Measurements from ENCODE around the gene PSME2.
"Not testable (repeated sequence)": the region's sequence is repeated elsewhere in the genome, so short reads cannot be mapped to it uniquely, and the experiment has no call there.

PSME2 gene

DNA sequence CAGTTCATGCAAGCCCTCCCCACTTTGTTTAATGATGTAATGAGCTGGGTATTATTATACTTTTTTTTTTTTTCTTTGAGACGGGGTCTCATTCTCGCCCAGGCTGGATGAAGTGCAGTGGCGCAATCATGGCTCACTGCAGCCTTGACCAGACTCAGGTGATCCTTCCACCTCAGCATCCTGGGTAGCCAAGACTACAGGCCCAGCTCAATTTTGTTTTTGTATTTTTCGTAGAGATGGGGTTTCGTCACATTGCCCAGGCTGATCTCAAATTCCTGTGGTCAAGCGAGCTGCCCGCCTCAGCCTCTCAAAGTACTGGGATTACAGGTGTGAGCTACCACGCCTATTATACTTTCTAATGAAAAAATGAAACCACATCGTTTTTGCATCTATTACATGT is 36.4 kb downstream of the PSME2 start:
- DNase-seq = no peak

DNA sequence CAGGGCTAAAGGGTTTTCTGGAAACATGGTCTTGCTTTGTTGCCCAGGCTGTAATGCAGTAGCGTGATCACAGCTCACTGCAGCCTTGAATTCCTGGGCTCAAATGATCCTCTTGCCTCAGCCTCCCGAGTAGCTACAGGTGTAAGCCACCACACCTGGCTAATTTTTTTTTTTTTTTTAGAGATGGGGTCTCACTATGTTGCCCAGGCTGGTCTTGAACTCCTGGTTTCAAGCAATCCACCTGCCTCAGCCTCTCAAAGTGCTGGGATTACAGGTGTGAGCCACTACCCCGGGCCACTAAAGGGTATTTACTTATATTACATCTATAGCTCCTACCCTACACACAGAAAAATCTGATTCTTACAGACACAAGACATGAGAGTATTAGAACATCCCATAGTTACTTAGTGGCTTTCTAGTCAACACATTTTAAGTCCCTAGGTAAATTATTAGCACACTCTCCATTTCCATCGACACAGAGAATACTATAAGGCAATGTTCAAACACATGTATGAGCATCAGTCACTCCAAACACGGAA is 38.0 kb downstream of the PSME2 start:
- no peak for DNase-seq

DNA sequence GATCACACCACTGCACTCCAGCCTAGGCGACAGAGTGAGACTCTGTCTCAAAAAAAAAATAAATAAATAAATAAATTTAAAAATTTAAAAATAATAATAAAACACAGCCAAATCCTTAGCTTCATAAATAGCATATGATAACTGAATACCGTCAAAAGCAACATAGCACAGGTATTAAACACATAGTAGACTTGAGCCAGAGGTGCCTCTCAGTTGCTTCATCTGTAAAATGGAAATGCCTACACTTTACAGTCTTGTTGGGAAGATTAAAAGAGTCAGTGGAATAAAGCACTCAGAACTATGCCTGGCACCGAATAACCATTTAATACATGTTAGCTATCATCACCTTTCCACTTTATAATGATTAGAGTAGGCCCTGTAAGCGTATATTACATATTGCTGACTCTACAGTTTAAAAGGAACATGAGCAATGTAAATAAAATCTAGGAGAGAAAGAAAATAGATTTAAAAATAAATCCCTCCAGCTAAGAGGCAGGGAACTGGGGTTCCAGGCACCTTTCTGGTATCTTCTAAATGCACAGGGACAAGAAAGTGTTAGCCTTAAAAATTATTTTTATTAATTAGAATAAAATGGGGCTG is 39.6 kb downstream of the PSME2 start:
- no peak for DNase-seq

DNA sequence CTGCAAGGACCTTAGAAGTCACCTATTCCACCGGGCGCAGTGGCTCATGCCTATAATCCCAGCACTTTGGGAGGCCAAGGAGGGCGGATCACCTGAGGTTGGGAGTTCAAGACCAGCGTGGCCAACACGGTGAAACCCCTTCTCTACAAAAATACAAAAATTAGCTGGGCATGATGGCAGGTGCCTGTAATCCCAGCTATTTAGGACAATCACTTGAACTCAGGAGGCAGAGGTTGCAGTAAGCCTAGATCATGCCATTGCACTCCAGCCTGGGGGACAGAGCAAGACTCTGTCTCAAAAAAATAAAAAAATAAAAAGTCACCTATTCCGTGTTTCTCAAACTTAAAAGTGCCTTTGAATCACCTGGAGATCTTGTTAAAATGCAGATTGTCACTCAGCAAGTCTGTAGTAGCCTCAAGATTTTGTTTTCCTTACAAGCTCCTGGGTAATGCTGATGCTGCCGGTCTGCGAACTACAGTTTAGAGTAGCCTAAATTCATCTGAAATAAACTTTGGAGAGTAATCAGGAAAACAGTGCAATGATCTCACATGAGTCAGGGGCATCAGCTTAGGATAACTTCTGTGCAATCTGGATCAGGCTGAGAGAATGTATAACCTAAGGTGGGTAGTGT is 40.7 kb downstream of the PSME2 start:
- DNase-seq = not testable (repeated sequence)

DNA sequence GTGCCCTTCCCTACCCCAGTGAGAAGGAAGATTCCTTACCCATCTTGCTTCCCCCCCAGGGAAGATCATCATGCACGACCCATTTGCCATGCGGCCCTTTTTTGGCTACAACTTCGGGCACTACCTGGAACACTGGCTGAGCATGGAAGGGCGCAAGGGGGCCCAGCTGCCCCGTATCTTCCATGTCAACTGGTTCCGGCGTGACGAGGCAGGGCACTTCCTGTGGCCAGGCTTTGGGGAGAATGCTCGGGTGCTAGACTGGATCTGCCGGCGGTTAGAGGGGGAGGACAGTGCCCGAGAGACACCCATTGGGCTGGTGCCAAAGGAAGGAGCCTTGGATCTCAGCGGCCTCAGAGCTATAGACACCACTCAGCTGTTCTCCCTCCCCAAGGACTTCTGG is 43.0 kb downstream of the PSME2 start:
- DNase-seq = no peak

DNA sequence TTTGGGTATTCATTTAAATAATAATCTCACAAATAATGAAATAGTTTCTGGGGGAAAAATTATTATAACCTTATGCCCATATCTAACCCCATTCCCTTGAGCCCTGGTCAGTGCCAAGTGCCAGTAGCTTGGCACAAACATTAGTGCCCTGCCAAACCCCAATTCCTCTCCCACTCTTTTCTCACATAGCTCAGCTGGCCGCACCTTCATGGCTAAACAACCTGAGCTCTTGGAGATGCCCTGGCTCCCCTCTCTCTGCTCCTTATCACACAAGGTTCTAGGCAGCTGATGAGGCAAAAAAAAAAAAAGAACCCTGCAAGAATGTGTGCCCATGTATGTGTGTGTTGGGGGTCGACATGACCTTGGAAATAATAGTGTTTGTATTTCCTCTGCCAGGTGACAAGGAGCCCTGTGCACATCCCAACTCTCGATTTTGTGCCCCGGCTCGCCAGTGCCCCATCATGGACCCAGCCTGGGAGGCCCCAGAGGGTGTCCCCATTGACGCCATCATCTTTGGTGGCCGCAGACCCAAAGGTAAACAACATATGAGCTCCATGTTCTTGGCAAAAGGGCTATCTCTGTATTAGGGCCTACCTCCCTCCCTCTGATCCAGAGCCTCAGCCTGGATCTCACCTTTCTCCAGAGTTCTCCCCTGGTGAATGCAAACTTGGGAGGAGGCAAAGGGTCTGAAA is 43.9 kb downstream of the PSME2 start:
- DNase-seq = no peak

DNA sequence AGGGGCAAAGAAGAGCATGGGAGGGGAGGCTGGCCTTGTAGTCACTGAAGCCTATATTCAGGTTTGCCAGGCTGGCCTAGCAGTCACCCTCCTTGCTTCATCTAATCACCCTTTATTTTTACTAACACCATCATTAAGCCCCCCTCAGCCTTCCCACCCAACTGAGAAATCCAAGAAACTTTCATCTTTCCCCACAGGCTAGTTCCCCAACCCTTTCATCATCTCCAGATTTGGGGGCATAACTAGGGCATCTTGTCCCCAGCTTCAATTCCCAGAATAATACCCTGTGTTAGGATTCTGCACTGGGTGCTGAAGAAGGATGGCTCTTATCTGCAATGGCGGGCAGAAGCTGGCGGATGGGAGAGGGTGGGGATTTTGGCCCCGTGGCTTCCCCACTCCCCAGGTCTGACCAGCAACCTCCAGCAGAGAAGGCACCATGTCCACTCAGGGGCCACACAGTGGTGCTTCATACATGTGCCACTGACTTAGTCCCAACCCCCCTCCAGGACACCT is 45.4 kb downstream of the PSME2 start:
- DNase-seq = no peak

DNA sequence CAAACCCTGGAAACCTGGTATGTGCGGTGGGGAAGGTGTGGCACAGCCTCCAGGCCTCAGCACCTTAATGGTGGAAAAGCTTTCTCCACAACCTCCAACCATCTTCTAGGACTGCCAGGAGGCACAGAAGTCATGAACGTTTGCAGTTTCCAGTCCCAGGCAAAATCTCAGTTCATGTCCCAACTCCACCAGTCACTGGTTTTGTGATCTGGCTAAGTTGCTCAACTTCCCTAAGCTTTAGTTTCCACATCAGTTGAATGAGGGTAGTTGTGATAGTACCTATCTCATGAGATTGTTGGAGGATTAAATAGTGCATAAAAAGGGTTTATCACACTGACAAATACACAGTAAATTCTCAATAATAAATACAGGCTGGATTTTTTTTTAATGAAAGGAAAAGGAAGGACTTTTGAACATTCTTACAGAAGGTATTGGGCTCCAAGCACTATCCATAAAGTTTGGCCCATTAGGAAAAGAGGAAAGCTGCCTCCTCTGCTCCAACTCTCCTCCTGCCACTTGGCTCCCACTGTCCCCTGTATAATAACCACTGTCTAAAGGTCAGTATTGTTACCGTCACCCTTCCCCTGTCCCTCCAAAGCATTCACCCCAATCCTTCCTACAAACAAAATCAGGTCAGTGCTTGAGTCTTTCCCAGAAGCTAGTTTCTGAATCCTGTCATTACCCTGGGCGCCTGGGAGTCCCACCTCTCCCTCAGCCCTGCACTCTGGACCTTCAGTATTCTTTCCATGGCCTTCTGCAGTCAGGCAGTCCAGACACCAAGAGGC is 46.0 kb downstream of the PSME2 start:
- DNase-seq = no peak

DNA sequence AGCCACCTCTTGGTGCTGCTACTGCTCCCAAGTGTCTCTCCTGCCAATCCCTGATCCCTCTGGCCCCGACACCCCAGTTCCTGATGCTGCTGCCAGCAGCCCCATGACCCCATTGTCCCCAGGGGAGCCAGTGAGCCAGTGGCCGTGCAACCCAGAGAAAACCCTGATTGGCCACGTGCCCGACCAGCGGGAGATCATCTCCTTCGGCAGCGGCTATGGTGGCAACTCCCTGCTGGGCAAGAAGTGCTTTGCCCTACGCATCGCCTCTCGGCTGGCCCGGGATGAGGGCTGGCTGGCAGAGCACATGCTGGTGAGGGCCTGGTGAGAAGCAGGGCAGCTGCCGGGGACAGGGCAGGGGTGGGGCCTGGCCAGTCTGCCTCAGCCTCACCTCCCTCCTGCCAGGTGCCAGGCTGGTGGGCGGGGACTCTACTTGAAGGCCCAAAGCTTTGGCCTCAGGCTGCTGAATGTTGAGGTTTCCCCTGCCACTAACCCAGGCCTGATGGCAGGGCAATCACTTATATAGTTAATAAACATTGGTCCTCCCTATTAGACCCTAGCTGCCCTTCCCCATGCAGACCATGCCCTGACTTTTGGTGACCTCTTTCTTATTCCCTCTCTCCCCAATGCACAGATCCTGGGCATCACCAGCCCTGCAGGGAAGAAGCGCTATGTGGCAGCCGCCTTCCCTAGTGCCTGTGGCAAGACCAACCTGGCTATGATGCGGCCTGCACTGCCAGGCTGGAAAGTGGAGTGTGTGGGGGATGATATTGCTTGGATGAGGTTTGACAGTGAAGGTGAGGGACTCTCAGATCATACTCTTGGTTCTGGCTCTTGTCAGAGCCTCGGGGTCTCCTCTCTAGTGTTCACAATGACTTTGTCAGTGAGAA is 47.2 kb downstream of the PSME2 start:
- peak in 1 of 2 experiments; percentile 27 for DNase-seq

DNA sequence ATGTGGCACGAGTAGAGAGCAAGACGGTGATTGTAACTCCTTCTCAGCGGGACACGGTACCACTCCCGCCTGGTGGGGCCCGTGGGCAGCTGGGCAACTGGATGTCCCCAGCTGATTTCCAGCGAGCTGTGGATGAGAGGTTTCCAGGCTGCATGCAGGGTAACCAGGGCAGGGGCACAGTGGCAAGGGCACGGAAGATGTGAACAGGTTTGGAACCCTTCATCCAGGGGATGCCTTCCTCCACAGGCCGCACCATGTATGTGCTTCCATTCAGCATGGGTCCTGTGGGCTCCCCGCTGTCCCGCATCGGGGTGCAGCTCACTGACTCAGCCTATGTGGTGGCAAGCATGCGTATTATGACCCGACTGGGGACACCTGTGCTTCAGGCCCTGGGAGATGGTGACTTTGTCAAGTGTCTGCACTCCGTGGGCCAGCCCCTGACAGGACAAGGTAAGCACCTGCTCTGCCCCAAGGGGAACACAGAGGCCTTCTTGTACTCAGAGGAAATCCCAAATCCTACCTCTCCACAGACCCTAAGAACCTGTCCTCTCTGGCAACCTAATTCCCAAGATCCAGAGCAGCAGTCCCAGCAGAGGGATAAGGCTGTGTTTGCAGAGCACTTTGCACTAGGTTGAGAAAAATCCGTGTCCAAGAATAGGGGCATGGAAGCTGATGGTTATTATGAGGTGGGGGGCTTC is 48.0 kb downstream of the PSME2 start:
- no peak for DNase-seq

DNA sequence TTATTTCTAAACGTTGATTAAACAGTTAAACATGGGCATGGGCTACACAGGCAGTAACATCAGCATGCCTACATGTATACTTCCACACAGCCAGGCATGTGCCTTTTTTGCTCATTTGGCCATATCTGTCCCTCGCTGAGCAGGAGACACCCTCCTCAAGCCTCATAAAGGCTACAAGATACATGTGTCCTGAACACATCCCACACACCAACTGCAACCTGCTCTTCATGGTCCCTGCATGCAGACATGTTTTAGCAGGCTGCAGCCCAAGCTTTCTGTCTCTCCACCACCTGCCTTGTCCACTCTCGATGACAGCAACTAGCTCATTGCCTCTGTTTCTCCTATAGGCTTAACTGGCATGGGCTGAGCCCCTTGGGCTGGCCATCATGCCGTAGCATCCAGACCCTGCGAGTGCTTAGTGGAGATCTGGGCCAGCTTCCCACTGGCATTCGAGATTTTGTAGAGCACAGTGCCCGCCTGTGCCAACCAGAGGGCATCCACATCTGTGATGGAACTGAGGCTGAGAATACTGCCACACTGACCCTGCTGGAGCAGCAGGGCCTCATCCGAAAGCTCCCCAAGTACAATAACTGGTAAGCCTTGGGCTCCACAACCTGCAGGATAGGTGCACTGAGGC is 49.7 kb downstream of the PSME2 start:
- no peak for DNase-seq

DNA sequence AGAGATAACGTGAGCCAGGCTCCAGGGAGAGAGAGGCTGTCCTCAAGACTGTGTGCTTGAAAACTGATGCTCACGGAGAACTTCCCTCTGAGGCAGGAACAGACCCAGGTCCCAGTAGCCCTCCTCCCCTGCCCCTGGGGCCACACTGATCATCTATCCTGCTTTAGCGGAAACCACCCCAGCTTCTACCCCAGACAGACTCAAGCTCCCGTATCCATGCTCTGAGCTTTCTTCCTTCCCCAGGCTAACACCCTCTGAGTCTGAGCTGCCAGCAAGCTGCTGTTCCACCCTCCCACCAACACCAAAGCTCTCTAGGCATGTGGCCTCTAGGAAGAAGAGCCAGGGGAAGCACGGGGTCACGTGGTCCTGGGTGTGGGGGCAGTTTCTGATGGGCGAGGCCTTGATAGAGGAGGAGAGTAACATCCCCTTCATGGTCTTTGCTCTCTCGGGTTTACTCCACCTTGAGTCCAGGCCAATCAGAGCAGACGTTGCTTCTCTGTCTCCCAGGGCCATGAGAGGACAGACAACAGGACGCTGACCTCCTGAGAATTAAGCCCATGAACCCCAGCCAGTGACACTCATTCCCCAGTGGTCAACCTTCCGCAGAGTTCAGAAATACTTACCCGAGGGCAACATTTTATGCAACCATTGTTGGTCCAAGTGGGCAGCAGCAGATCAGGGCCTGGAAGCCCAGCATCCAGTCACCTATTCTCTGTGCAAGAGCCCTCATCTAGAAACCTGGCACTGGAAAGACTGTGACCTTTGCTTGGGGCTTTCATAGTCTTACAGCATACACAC is 50.9 kb downstream of the PSME2 start:
- no peak for DNase-seq

DNA sequence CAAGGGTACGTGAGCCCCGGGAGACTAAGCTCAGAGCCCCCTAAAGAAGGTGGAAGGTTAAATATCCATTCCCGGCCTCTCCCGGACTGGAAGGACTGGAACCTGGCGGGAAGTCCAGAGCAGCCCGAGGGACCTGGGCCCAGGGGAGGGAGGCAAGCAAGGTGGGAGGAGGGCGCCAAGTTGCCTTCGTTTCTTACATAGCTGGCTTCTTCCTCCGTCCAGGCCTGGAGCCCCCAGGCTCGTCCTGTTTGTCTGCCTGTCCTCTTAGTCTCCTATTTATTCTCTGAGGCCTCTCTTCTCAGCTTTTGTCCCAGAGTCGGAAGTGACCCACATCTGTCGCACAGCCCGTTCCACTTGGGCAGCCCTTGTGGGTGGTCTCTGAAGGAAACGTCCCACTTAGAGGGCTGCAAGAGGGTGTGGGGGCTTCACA is 51.6 kb downstream of the PSME2 start:
- DNase-seq = no peak

DNA sequence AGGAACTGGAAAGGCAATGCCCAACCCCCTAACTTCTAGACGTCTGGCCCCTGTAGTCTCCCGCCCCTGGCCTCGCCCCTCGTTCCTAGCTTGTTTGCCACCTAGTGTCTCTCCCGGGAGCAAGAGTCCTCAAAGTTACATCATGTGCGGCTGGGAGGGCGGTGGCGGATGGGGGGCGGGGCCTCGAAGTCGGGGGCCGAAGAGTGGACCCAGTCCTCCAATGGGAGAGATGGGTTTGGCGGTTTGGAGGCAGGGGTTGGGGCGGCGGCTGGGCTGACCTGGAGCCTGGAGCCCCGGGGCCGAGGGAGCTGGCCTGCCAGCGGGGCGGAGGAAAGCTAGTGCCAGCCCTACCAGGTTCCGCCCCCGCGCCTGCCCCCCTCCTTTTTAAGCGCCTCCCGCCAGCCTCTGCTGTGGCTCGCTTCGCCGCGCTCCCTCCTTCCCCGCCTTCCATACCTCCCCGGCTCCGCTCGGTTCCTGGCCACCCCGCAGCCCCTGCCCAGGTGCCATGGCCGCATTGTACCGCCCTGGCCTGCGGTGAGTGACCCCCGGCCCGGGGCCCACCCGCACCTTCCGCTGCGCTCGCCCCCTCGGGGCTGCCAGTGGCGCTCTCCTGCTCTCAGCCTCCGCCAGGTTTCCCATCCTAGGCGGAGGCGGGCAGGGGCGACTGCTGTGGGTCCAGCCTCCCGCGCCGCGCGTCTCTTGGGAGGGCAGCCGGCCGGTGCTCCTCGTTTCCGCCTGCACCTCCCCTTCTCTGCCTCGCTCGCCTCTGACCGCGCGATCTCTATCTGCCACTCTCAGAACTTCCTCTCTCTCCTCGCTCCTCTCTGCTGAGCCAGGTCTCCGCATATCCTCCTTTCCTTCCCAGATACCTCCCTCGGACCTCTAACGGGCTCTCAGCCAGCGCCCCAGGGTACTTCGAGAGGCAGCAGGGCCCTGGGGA is 52.2 kb downstream of the PSME2 start, which contains the start of gene PCK2:
Gene PCK2, plus strand, starts transcription at position 411 of the 940 bp plus-strand sequence. Its CDS starts 95 bp downstream, at position 506.
- DNase-seq = peak; percentile 71
